Ascending aorta (tissue), 2 donors: ENCODE results near the gene RPS6KC1. TPM values are rescaled to one million over a fixed set of nuclear protein-coding genes. Genes with fewer than 3 reads are reported as not detected.

ENCODE experiments used
- DNase-seq, 2 donors: peaks; one replicate each; pipeline ENCODE4 v3.0.0-alpha.2; 2019; ENCODE audit warnings: low spot score in 2 of 2
- H3K27ac ChIP-seq, 2 donors: fragments of 200-600 bp; sonication (generic); one replicate each; pipeline ENCODE4 v1.5.1; 2016 to 2017; ENCODE audit warnings: mild to moderate bottlenecking in 1 of 2
- H3K27me3 ChIP-seq: fragments of 200-600 bp; sonication (generic); one replicate; pipeline ENCODE4 v1.5.1; 2017
- H3K36me3 ChIP-seq, 2 donors: fragments of 200-600 bp; sonication (generic); one replicate each; pipeline ENCODE4 v1.5.1; 2016
- H3K4me1 ChIP-seq, 2 donors: fragments of 200-600 bp; sonication (generic); one replicate each; pipeline ENCODE4 v1.5.1; 2016 to 2017; ENCODE audit warnings: mild to moderate bottlenecking in 1 of 2
- H3K4me3 ChIP-seq, 2 donors: fragments of 200-600 bp; sonication (generic); one replicate each; pipeline ENCODE4 v1.5.1; 2016 to 2017; ENCODE audit warnings: mild to moderate bottlenecking in 1 of 2
- H3K9me3 ChIP-seq, 2 donors: fragments of 200-600 bp; sonication (generic); one replicate each; pipeline ENCODE4 v1.5.1; 2016
- CTCF ChIP-seq, 3 experiments: fragments of 200-600 bp in 2 of 3; fragments of 450-650 bp in 1 of 3; sonication (generic) in 2 of 3; IDR thresholded peaks; one replicate each; pipeline ENCODE4 v1.5.1; 2016 to 2019; ENCODE audit warnings: antibody characterized with exemption in 3 of 3, mild to moderate bottlenecking in 1 of 3, moderate library complexity in 1 of 3
- intact Hi-C: fragments of 100-400 bp; cut with DNase I; formaldehyde crosslinking; loops from one replicate; pipeline ENCODE4 v1.15.1; 2023
- total RNA-seq: library from RNA; depleted of rRNA; stranded (reverse); fragments of >200 nt; gene quantifications from one replicate; pipeline ENCODE4 v1.1.0, GENCODE V29; 2016

RPS6KC1 gene
- total RNA-seq, 1 donor from 2014 or later = 21.0 TPM

GRCh38 chr1:213180833-213181232 is 129.8 kb downstream of the RPS6KC1 start:
- peaks cover 3 to 8% of the 10 kb centered on the region in 2 donors for H3K36me3 ChIP-seq

GRCh38 chr1:213183036-213183672 is 132.1 kb downstream of the RPS6KC1 start:
- Histone ChIP-seq H3K27me3 (no peaks in the 10 kb centered on the region), H3K36me3 (peaks cover 5 to 8% of the 10 kb centered on the region in 2 donors), H3K4me3 (no peak overlapping the region), H3K9me3 (peaks cover 0 to 23% of the 10 kb centered on the region in 2 donors), H3K27ac (no peak overlapping the region), H3K4me1 (no peaks in the 10 kb centered on the region)
- intact Hi-C loops = no loop called here
- TF ChIP-seq CTCF (IDR thresholded peaks at IDR 0.05) = no peak
- no peak for DNase-seq

More at GRCh38 chr1:213180833-213181232, 129.8 kb downstream of the RPS6KC1 start:
- no peak overlapping the region for H3K27ac ChIP-seq
- no peak overlapping the region for H3K4me3 ChIP-seq
- no peak for DNase-seq
- no peaks in the 10 kb centered on the region for H3K27me3 ChIP-seq
- no peak for TF ChIP-seq CTCF (IDR thresholded peaks at IDR 0.05)
- H3K9me3 ChIP-seq = peaks cover 0 to 12% of the 10 kb centered on the region in 2 donors
- intact Hi-C loops = no loop called here
- no peaks in the 10 kb centered on the region for H3K4me1 ChIP-seq

- no peak overlapping the region for H3K4me3 ChIP-seq
- peaks cover 5 to 12% of the 10 kb centered on the region in 2 donors for H3K36me3 ChIP-seq
- no peak for TF ChIP-seq CTCF (IDR thresholded peaks at IDR 0.05)
- no peaks in the 10 kb centered on the region for H3K4me1 ChIP-seq
- H3K27me3 ChIP-seq = no peaks in the 10 kb centered on the region
- peaks cover 4 to 37% of the 10 kb centered on the region in 2 donors for H3K9me3 ChIP-seq
- no peak overlapping the region for H3K27ac ChIP-seq
- intact Hi-C loops = no loop called here
- DNase-seq = no peak
These were observed 135.1 kb downstream of the RPS6KC1 start for GRCh38 chr1:213186168-213186567.

GRCh38 chr1:213192026-213192425 is 141.0 kb downstream of the RPS6KC1 start:
- Histone ChIP-seq H3K9me3 (peaks cover 7 to 21% of the 10 kb centered on the region in 2 donors), H3K27me3 (no peaks in the 10 kb centered on the region), H3K4me3 (no peak overlapping the region), H3K27ac (no peak overlapping the region), H3K36me3 (peaks cover 1 to 12% of the 10 kb centered on the region in 2 donors), H3K4me1 (no peaks in the 10 kb centered on the region)
- intact Hi-C loops = no loop called here
- TF ChIP-seq CTCF (IDR thresholded peaks at IDR 0.05) = no peak
- DNase-seq = no peak

GRCh38 chr1:213194383-213194782 is 143.3 kb downstream of the RPS6KC1 start:
- no peak for TF ChIP-seq CTCF (IDR thresholded peaks at IDR 0.05)
- no peak overlapping the region for H3K27ac ChIP-seq
- no peak for DNase-seq
- intact Hi-C loops = no loop called here
- no peaks in the 10 kb centered on the region for H3K27me3 ChIP-seq
- H3K36me3 ChIP-seq = peaks cover 0 to 17% of the 10 kb centered on the region in 2 donors
- H3K9me3 ChIP-seq = peaks cover 7 to 27% of the 10 kb centered on the region in 2 donors
- H3K4me1 ChIP-seq = no peaks in the 10 kb centered on the region
- H3K4me3 ChIP-seq = no peak overlapping the region
